GM23338 (cell line): ENCODE data around the gene FAM111B. TPM values are rescaled to one million over a fixed set of nuclear protein-coding genes. Genes with fewer than 3 reads are reported as not detected.

Experiments used
- ATAC-seq: fragments of 200-7000 bp; cut with Tn5 transposase; 3 replicates; pipeline ENCODE4 v1.9.1; 2020
- DNase-seq: peaks from one replicate; pipeline ENCODE4 v3.0.0-alpha.2; 2015; ENCODE audit warnings: low spot score
- H2AFZ ChIP-seq: fragments of 200-600 bp; sonication (generic); 2 replicates; pipeline ENCODE4 v1.8.0; 2016; ENCODE audit warnings: antibody characterized with exemption, mild to moderate bottlenecking, moderate library complexity
- H3F3A ChIP-seq: fragments of 200-600 bp; sonication (generic); replicated peaks from 2 replicates; pipeline ENCODE4 v1.8.0; 2017; ENCODE audit warnings: antibody characterized with exemption, mixed run types, low read depth
- H3K27ac ChIP-seq: fragments of 200-600 bp; sonication (generic); 2 replicates; pipeline ENCODE4 v1.6.1; 2016; ENCODE audit warnings: low read depth
- H3K27me3 ChIP-seq: fragments of 200-600 bp; sonication (generic); 2 replicates; pipeline ENCODE4 v1.8.0; 2016; ENCODE audit warnings: mild to moderate bottlenecking, mixed run types, moderate library complexity; ENCODE audit not compliant: insufficient read depth
- H3K36me3 ChIP-seq: fragments of 200-600 bp; sonication (generic); 2 replicates; pipeline ENCODE4 v1.8.0; 2016; ENCODE audit warnings: mild to moderate bottlenecking; ENCODE audit not compliant: insufficient read depth
- H3K4me1 ChIP-seq: fragments of 200-600 bp; sonication (generic); 2 replicates; pipeline ENCODE4 v1.8.0; 2016; ENCODE audit warnings: mild to moderate bottlenecking, moderate library complexity; ENCODE audit not compliant: insufficient read depth
- H3K4me2 ChIP-seq: fragments of 200-600 bp; sonication (generic); 2 replicates; pipeline ENCODE4 v1.7.1; 2017; ENCODE audit warnings: mixed run types
- H3K4me3 ChIP-seq: fragments of 200-600 bp; sonication (generic); 2 replicates; pipeline ENCODE4 v1.6.1; 2016; ENCODE audit warnings: mixed run types
- H3K79me2 ChIP-seq: fragments of 200-600 bp; sonication (generic); replicated peaks from 2 replicates; pipeline ENCODE4 v1.8.0; 2017; ENCODE audit warnings: mild to moderate bottlenecking; ENCODE audit not compliant: insufficient read depth
- H3K9me2 ChIP-seq: fragments of 200-600 bp; sonication (generic); 2 replicates; pipeline ENCODE4 v1.8.0; 2017; ENCODE audit not compliant: insufficient read depth
- H4K20me1 ChIP-seq: fragments of 200-600 bp; sonication (generic); replicated peaks from 2 replicates; pipeline ENCODE4 v1.8.0; 2017; ENCODE audit warnings: mild to moderate bottlenecking; ENCODE audit not compliant: insufficient read depth
- H3K27ac Mint-ChIP-seq: 2 replicates; pipeline ENCODE4 v1.8.0; 2020; ENCODE audit warnings: inconsistent platforms, mild to moderate bottlenecking, moderate library complexity, mixed read lengths
- H3K27me3 Mint-ChIP-seq: 3 replicates; pipeline ENCODE4 v1.8.0; 2022; ENCODE audit warnings: low read depth, mild to moderate bottlenecking, moderate library complexity, mixed read lengths, inconsistent platforms; ENCODE audit not compliant: insufficient read depth, poor library complexity
- H3K36me3 Mint-ChIP-seq: 3 replicates; pipeline ENCODE4 v1.8.0; 2021; ENCODE audit warnings: low read depth, mild to moderate bottlenecking, inconsistent platforms, moderate library complexity, mixed read lengths
- H3K4me1 Mint-ChIP-seq: 3 replicates; pipeline ENCODE4 v1.8.0; 2020; ENCODE audit warnings: mild to moderate bottlenecking, inconsistent platforms, mixed read lengths
- H3K4me3 Mint-ChIP-seq: 3 replicates; pipeline ENCODE4 v1.8.0; 2021; ENCODE audit warnings: moderate library complexity, mild to moderate bottlenecking, inconsistent platforms, mixed read lengths
- H3K9me3 Mint-ChIP-seq: 3 replicates; pipeline ENCODE4 v1.8.0; 2020; ENCODE audit warnings: moderate library complexity, mild to moderate bottlenecking, inconsistent platforms, mixed read lengths
- CREB1 ChIP-seq: fragments of 250-450 bp; sonication (Bioruptor Pico); IDR thresholded peaks from 2 replicates; pipeline ENCODE4 v1.5.0; 2020; ENCODE audit warnings: low read depth, mild to moderate bottlenecking, moderate library complexity
- EZH2 ChIP-seq: fragments of 200-600 bp; sonication (generic); IDR thresholded peaks from one replicate; pipeline ENCODE4 v1.8.0; 2017; ENCODE audit warnings: antibody characterized with exemption, mild to moderate bottlenecking, low read depth; ENCODE audit not compliant: unreplicated experiment
- EZH2phosphoT487 ChIP-seq: fragments of 200-600 bp; sonication (generic); IDR thresholded peaks from one replicate; pipeline ENCODE4 v1.8.1; 2018; ENCODE audit warnings: antibody characterized with exemption; ENCODE audit not compliant: unreplicated experiment
- JUNB ChIP-seq: IDR thresholded peaks from one replicate; pipeline ENCODE4 v1.6.1; 2016; ENCODE audit warnings: antibody characterized with exemption; ENCODE audit not compliant: unreplicated experiment
- NANOG ChIP-seq: IDR thresholded peaks from 2 replicates; pipeline ENCODE4 v1.6.1; 2016; ENCODE audit warnings: antibody characterized with exemption, borderline replicate concordance
- POLR2AphosphoS5 ChIP-seq: IDR thresholded peaks from 2 replicates; pipeline ENCODE4 v1.6.1; 2016; ENCODE audit warnings: antibody characterized with exemption, low read depth
- STAT1 ChIP-seq: IDR thresholded peaks from one replicate; pipeline ENCODE4 v1.6.1; 2016; ENCODE audit warnings: antibody characterized with exemption; ENCODE audit not compliant: unreplicated experiment
- ZNF114 ChIP-seq: fragments of 250-450 bp; sonication (Bioruptor Pico); IDR thresholded peaks from 2 replicates; pipeline ENCODE4 v1.5.0; 2020; ENCODE audit warnings: mild to moderate bottlenecking, moderate library complexity
- ZNF331 ChIP-seq: fragments of 250-450 bp; sonication (Bioruptor Pico); IDR thresholded peaks from 2 replicates; pipeline ENCODE4 v1.5.0; 2020; ENCODE audit warnings: low read depth, mild to moderate bottlenecking, moderate library complexity
- polyA plus RNA-seq: library from polyadenylated mRNA; unstranded; fragments of >200 nt; fragmentation: Nextera tagmentation; extraction: Ambion mirVana; gene quantifications from 2 replicates; pipeline ENCODE4 v1.2.1, GENCODE V29; 2016
- total RNA-seq: library from RNA; depleted of rRNA; stranded (reverse); fragments of >200 nt; shearing (Covaris generic); gene quantifications from 2 replicates; pipeline ENCODE4 v1.2.3, GENCODE V29; 2014
- TF ChIP-seq, protein P1 (sequence below), 2 experiments: fragments of 200-600 bp in 1 of 2; sonication (generic) in 1 of 2; conservative IDR thresholded peaks; 2 replicates each; pipeline versions ENCODE4 v1.5.1 to v1.6.1; 2016 to 2017; ENCODE audit warnings: antibody characterized with exemption in 2 of 2, low read depth in 2 of 2, mild to moderate bottlenecking in 2 of 2, moderate library complexity in 1 of 2
- TF ChIP-seq, protein P2 (sequence below): fragments of 250-450 bp; sonication (Bioruptor Pico); IDR thresholded peaks from 2 replicates; pipeline ENCODE4 v1.5.0; 2020; ENCODE audit warnings: mild to moderate bottlenecking, moderate library complexity
- TF ChIP-seq, protein P3 (sequence below): IDR thresholded peaks from 2 replicates; pipeline ENCODE4 v1.6.1; 2016; ENCODE audit warnings: antibody characterized with exemption
- TF ChIP-seq, protein P4 (sequence below): IDR thresholded peaks from one replicate; pipeline ENCODE4 v1.6.1; 2018; ENCODE audit warnings: antibody characterized with exemption; ENCODE audit not compliant: unreplicated experiment

FAM111B gene
- total and polyA plus RNA-seq, 2 experiments from 2014 or later = 30.6 to 40.7 TPM

DNA sequence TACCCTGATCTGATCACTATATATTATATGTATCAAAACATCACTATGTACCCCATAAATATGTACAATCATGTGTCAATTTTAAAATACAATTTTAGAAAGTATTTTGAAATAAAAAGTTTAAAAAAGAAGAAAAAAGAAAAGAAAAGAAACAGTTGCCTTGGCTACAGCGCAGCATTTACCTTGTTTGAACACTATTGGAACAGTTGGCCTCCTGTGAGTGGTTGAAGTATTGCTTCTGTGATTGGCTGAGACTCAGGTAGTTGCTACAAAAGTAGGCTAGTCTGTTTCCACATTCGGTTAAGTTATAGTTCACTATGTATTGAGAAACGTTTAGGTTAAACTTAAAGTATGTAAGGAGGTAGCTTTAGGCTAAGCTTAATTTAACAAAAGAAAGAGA is 57.0 kb downstream of the FAM111B start:
- TF ChIP-seq EZH2 (no peak), STAT1 (no peak), NANOG (no peak), POLR2AphosphoS5 (no peak), CREB1 (CRISPR knock-in tag) (no peak), JUNB (no peak), ZNF331 (CRISPR knock-in tag) (no peak), ZNF114 (CRISPR knock-in tag) (no peak), EZH2phosphoT487 (no peak)
- TF ChIP-seq, protein P1, sequence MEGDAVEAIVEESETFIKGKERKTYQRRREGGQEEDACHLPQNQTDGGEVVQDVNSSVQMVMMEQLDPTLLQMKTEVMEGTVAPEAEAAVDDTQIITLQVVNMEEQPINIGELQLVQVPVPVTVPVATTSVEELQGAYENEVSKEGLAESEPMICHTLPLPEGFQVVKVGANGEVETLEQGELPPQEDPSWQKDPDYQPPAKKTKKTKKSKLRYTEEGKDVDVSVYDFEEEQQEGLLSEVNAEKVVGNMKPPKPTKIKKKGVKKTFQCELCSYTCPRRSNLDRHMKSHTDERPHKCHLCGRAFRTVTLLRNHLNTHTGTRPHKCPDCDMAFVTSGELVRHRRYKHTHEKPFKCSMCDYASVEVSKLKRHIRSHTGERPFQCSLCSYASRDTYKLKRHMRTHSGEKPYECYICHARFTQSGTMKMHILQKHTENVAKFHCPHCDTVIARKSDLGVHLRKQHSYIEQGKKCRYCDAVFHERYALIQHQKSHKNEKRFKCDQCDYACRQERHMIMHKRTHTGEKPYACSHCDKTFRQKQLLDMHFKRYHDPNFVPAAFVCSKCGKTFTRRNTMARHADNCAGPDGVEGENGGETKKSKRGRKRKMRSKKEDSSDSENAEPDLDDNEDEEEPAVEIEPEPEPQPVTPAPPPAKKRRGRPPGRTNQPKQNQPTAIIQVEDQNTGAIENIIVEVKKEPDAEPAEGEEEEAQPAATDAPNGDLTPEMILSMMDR (conservative IDR thresholded peaks at IDR 0.05; ENCODE audit: low read depth in 2 of 2) = no peak
- TF ChIP-seq, protein P2, sequence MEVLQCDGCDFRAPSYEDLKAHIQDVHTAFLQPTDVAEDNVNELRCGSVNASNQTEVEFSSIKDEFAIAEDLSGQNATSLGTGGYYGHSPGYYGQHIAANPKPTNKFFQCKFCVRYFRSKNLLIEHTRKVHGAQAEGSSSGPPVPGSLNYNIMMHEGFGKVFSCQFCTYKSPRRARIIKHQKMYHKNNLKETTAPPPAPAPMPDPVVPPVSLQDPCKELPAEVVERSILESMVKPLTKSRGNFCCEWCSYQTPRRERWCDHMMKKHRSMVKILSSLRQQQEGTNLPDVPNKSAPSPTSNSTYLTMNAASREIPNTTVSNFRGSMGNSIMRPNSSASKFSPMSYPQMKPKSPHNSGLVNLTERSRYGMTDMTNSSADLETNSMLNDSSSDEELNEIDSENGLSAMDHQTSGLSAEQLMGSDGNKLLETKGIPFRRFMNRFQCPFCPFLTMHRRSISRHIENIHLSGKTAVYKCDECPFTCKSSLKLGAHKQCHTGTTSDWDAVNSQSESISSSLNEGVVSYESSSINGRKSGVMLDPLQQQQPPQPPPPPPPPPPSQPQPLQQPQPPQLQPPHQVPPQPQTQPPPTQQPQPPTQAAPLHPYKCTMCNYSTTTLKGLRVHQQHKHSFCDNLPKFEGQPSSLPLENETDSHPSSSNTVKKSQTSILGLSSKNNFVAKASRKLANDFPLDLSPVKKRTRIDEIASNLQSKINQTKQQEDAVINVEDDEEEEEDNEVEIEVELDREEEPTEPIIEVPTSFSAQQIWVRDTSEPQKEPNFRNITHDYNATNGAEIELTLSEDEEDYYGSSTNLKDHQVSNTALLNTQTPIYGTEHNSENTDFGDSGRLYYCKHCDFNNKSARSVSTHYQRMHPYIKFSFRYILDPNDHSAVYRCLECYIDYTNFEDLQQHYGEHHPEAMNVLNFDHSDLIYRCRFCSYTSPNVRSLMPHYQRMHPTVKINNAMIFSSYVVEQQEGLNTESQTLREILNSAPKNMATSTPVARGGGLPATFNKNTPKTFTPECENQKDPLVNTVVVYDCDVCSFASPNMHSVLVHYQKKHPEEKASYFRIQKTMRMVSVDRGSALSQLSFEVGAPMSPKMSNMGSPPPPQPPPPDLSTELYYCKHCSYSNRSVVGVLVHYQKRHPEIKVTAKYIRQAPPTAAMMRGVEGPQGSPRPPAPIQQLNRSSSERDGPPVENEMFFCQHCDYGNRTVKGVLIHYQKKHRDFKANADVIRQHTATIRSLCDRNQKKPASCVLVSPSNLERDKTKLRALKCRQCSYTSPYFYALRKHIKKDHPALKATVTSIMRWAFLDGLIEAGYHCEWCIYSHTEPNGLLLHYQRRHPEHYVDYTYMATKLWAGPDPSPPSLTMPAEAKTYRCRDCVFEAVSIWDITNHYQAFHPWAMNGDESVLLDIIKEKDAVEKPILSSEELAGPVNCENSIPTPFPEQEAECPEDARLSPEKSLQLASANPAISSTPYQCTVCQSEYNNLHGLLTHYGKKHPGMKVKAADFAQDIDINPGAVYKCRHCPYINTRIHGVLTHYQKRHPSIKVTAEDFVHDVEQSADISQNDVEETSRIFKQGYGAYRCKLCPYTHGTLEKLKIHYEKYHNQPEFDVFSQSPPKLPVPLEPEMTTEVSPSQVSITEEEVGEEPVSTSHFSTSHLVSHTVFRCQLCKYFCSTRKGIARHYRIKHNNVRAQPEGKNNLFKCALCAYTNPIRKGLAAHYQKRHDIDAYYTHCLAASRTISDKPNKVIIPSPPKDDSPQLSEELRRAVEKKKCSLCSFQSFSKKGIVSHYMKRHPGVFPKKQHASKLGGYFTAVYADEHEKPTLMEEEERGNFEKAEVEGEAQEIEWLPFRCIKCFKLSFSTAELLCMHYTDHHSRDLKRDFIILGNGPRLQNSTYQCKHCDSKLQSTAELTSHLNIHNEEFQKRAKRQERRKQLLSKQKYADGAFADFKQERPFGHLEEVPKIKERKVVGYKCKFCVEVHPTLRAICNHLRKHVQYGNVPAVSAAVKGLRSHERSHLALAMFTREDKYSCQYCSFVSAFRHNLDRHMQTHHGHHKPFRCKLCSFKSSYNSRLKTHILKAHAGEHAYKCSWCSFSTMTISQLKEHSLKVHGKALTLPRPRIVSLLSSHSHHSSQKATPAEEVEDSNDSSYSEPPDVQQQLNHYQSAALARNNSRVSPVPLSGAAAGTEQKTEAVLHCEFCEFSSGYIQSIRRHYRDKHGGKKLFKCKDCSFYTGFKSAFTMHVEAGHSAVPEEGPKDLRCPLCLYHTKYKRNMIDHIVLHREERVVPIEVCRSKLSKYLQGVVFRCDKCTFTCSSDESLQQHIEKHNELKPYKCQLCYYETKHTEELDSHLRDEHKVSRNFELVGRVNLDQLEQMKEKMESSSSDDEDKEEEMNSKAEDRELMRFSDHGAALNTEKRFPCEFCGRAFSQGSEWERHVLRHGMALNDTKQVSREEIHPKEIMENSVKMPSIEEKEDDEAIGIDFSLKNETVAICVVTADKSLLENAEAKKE = no peak
- TF ChIP-seq, protein P3, sequence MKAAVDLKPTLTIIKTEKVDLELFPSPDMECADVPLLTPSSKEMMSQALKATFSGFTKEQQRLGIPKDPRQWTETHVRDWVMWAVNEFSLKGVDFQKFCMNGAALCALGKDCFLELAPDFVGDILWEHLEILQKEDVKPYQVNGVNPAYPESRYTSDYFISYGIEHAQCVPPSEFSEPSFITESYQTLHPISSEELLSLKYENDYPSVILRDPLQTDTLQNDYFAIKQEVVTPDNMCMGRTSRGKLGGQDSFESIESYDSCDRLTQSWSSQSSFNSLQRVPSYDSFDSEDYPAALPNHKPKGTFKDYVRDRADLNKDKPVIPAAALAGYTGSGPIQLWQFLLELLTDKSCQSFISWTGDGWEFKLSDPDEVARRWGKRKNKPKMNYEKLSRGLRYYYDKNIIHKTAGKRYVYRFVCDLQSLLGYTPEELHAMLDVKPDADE = no peak
- TF ChIP-seq, protein P4, sequence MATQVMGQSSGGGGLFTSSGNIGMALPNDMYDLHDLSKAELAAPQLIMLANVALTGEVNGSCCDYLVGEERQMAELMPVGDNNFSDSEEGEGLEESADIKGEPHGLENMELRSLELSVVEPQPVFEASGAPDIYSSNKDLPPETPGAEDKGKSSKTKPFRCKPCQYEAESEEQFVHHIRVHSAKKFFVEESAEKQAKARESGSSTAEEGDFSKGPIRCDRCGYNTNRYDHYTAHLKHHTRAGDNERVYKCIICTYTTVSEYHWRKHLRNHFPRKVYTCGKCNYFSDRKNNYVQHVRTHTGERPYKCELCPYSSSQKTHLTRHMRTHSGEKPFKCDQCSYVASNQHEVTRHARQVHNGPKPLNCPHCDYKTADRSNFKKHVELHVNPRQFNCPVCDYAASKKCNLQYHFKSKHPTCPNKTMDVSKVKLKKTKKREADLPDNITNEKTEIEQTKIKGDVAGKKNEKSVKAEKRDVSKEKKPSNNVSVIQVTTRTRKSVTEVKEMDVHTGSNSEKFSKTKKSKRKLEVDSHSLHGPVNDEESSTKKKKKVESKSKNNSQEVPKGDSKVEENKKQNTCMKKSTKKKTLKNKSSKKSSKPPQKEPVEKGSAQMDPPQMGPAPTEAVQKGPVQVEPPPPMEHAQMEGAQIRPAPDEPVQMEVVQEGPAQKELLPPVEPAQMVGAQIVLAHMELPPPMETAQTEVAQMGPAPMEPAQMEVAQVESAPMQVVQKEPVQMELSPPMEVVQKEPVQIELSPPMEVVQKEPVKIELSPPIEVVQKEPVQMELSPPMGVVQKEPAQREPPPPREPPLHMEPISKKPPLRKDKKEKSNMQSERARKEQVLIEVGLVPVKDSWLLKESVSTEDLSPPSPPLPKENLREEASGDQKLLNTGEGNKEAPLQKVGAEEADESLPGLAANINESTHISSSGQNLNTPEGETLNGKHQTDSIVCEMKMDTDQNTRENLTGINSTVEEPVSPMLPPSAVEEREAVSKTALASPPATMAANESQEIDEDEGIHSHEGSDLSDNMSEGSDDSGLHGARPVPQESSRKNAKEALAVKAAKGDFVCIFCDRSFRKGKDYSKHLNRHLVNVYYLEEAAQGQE = no peak
- 0 out of 3 replicates have a peak, but pooled peaks cover 2% of the 10 kb centered on the region for H3K9me3 Mint-ChIP-seq
- H3K4me1 ChIP-seq = no peaks in the 10 kb centered on the region
- H2AFZ ChIP-seq = no peak overlapping the region
- no peak overlapping the region for H3K4me3 ChIP-seq
- DNase-seq = no peak
- no peak for ATAC-seq
- no peaks in the 10 kb centered on the region for H3K36me3 ChIP-seq
- H3K4me2 ChIP-seq = no peak overlapping the region
- H3F3A ChIP-seq = no peaks in the 10 kb centered on the region
- no peak overlapping the region for H3K4me3 Mint-ChIP-seq
- H3K27ac Mint-ChIP-seq = no peak overlapping the region
- no peaks in the 10 kb centered on the region for H3K36me3 Mint-ChIP-seq
- no peak overlapping the region for H3K27ac ChIP-seq
- H4K20me1 ChIP-seq = no peaks in the 10 kb centered on the region
- H3K4me1 Mint-ChIP-seq = no peaks in the 10 kb centered on the region
- no peaks in the 10 kb centered on the region for H3K27me3 ChIP-seq
- no peaks in the 10 kb centered on the region for H3K79me2 ChIP-seq
- no peaks in the 10 kb centered on the region for H3K27me3 Mint-ChIP-seq
- no peaks in the 10 kb centered on the region for H3K9me2 ChIP-seq
